Raji (cell line): Measurements from ENCODE around the gene ANKFN1.

ENCODE experiments used
- POLR2A ChIP-seq: IDR thresholded peaks from 2 replicates; pipeline ENCODE4 v1.6.1; 2011; ENCODE audit warnings: low read depth, low read length, control low read depth; ENCODE audit not compliant: insufficient read depth

The ANKFN1 gene

GRCh38 chr17:56545930-56546329, 392.7 kb downstream of the ANKFN1 start:
- no peak for TF ChIP-seq POLR2A

- TF ChIP-seq POLR2A, result no peak
These were observed 395.4 kb downstream of the ANKFN1 start for GRCh38 chr17:56548661-56549060.

- no peak for TF ChIP-seq POLR2A
These were observed 396.2 kb downstream of the ANKFN1 start for GRCh38 chr17:56549501-56549900.

GRCh38 chr17:56557682-56558081, 404.4 kb downstream of the ANKFN1 start:
- TF ChIP-seq POLR2A, result no peak

GRCh38 chr17:56558088-56558487, 404.8 kb downstream of the ANKFN1 start:
- TF ChIP-seq POLR2A, result no peak
